ES-I3 (cell line): Measurements from ENCODE around the gene DNAI4.
A peak's percentile ranks its signal among the peaks of the same experiment; 100 is the strongest.

ENCODE experiments used
- H3K36me3 ChIP-seq: 2 replicates; pipeline ENCODE4 v1.6.1; 2013; ENCODE audit warnings: mild to moderate bottlenecking, low read length, control low read depth, moderate library complexity; ENCODE audit not compliant: insufficient read depth
- H3K4me1 ChIP-seq: 2 replicates; pipeline ENCODE4 v1.6.1; 2013; ENCODE audit warnings: mild to moderate bottlenecking, control low read depth, low read length; ENCODE audit not compliant: insufficient read depth
- H3K9ac ChIP-seq: 2 replicates; pipeline ENCODE4 v1.6.1; 2013; ENCODE audit warnings: low read depth, mild to moderate bottlenecking, low read length, moderate library complexity
- H3K9me3 ChIP-seq: 2 replicates; pipeline ENCODE4 v1.6.1; 2013; ENCODE audit warnings: mild to moderate bottlenecking, low read length, moderate library complexity; ENCODE audit not compliant: control insufficient read depth, insufficient read depth

DNAI4 gene

GRCh38 chr1:66933887-66934700 lies 9.4 kb upstream of the DNAI4 start:
- H3K36me3 ChIP-seq, result no peaks in the 10 kb centered on the region
- no peak overlapping the region for H3K9ac ChIP-seq
- H3K4me1 ChIP-seq, result 0 out of 2 replicates have a peak, but pooled peaks cover 4% of the 10 kb centered on the region
- no peaks in the 10 kb centered on the region for H3K9me3 ChIP-seq

DNA sequence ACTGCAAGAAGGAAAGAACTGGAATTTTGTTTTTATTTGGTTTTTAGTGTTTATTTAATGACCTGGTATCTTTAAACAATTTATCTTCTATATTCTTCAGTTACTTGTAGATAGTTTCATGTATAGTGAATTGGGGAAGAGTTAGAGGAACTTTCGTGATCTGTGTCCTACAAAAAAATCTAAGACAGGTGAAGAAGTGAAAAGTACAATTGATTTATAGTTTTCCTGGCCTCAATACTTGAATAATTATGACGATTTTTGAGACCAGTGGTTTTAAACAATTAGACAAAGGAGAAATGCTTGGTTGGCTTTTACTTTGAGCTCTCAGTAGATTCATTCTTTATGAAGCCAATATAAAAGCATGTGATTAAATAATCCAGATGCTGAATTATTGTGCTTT lies 7.6 kb upstream of the DNAI4 start:
- no peaks in the 10 kb centered on the region for H3K9me3 ChIP-seq
- 0 out of 2 replicates have a peak, but pooled peaks cover 4% of the 10 kb centered on the region for H3K4me1 ChIP-seq
- 0 out of 2 replicates have a peak overlapping the region, but pooled peaks have one; percentile 1 for H3K9ac ChIP-seq
- no peaks in the 10 kb centered on the region for H3K36me3 ChIP-seq

GRCh38 chr1:66931590-66931989 lies 6.9 kb upstream of the DNAI4 start:
- Histone ChIP-seq H3K4me1 (0 out of 2 replicates have a peak, but pooled peaks cover 4% of the 10 kb centered on the region), H3K9me3 (no peaks in the 10 kb centered on the region), H3K9ac (peak overlapping the region; percentile 75), H3K36me3 (no peaks in the 10 kb centered on the region)

- H3K9ac ChIP-seq, result peak overlapping the region; percentile 75
- H3K4me1 ChIP-seq, result 0 out of 2 replicates have a peak, but pooled peaks cover 4% of the 10 kb centered on the region
- no peaks in the 10 kb centered on the region for H3K9me3 ChIP-seq
- H3K36me3 ChIP-seq, result no peaks in the 10 kb centered on the region
Measured at GRCh38 chr1:66930823-66931174, 6.1 kb upstream of the DNAI4 start.

- Histone ChIP-seq H3K36me3 (no peaks in the 10 kb centered on the region), H3K9ac (peak overlapping the region; percentile 75), H3K4me1 (0 out of 2 replicates have a peak, but pooled peaks cover 4% of the 10 kb centered on the region), H3K9me3 (no peaks in the 10 kb centered on the region)
Measured at GRCh38 chr1:66929999-66930822, 5.6 kb upstream of the DNAI4 start.

- Histone ChIP-seq H3K9me3 (no peaks in the 10 kb centered on the region), H3K4me1 (0 out of 2 replicates have a peak, but pooled peaks cover 2% of the 10 kb centered on the region), H3K36me3 (no peaks in the 10 kb centered on the region), H3K9ac (peak overlapping the region; percentile 75; the same call in 1 of the 2 replicates)
Measured at GRCh38 chr1:66929691-66929998, 5.0 kb upstream of the DNAI4 start.

GRCh38 chr1:66929146-66929688 lies 4.6 kb upstream of the DNAI4 start:
- Histone ChIP-seq H3K9ac (peak overlapping the region; percentile 75; the same call in 1 of the 2 replicates), H3K36me3 (no peaks in the 10 kb centered on the region), H3K9me3 (no peaks in the 10 kb centered on the region), H3K4me1 (no peaks in the 10 kb centered on the region)

GRCh38 chr1:66927528-66927927 lies 2.9 kb upstream of the DNAI4 start:
- Histone ChIP-seq H3K9ac (no peak overlapping the region), H3K4me1 (peaks cover 7% of the 10 kb centered on the region; the same call in 1 of the 2 replicates), H3K36me3 (no peaks in the 10 kb centered on the region), H3K9me3 (no peaks in the 10 kb centered on the region)

- H3K9ac ChIP-seq, result peak overlapping the region; percentile 76
- no peaks in the 10 kb centered on the region for H3K36me3 ChIP-seq
- peaks cover 7% of the 10 kb centered on the region; the same call in 1 of the 2 replicates for H3K4me1 ChIP-seq
- no peaks in the 10 kb centered on the region for H3K9me3 ChIP-seq
Measured at GRCh38 chr1:66925944-66926343, 1.3 kb upstream of the DNAI4 start.

- Histone ChIP-seq H3K4me1 (peaks cover 7% of the 10 kb centered on the region; the same call in 1 of the 2 replicates), H3K9ac (peak overlapping the region; percentile 76)
Measured at GRCh38 chr1:66925558-66925910, 878 bp upstream of the DNAI4 start.

GRCh38 chr1:66920543-66920942 lies 4.1 kb downstream of the DNAI4 start:
- Histone ChIP-seq H3K9ac (no peak overlapping the region), H3K4me1 (peaks cover 7% of the 10 kb centered on the region; the same call in 1 of the 2 replicates), H3K9me3 (peaks cover 6% of the 10 kb centered on the region), H3K36me3 (no peaks in the 10 kb centered on the region)

More at GRCh38 chr1:66925558-66925910, 878 bp upstream of the DNAI4 start:
- Histone ChIP-seq H3K9me3 (no peaks in the 10 kb centered on the region), H3K36me3 (no peaks in the 10 kb centered on the region)

GRCh38 chr1:66919828-66920227 lies 4.8 kb downstream of the DNAI4 start:
- no peak overlapping the region for H3K9ac ChIP-seq
- H3K9me3 ChIP-seq, result peaks cover 6% of the 10 kb centered on the region
- peaks cover 7% of the 10 kb centered on the region; the same call in 1 of the 2 replicates for H3K4me1 ChIP-seq
- H3K36me3 ChIP-seq, result no peaks in the 10 kb centered on the region

DNA sequence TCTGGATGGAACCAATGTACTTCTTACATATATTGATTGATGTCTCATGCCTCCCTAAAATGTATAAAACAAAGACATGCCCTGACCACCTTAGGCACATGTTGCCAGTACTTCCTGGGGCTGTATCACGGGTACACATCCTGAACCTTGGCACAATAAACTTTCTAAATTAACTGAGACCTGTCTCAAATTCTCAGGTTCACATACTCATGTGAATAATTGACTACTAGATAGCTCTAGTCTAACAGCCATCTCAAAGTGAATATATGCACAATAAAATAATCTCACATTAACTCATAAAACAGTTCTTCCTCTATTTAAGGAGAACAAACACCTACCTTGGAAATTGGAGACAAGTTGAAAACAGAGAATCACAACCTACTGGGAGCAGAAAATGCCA lies 5.6 kb downstream of the DNAI4 start:
- H3K4me1 ChIP-seq, result peaks cover 7% of the 10 kb centered on the region; the same call in 1 of the 2 replicates
- peaks cover 6% of the 10 kb centered on the region for H3K9me3 ChIP-seq
- H3K36me3 ChIP-seq, result no peaks in the 10 kb centered on the region
- H3K9ac ChIP-seq, result no peak overlapping the region

DNA sequence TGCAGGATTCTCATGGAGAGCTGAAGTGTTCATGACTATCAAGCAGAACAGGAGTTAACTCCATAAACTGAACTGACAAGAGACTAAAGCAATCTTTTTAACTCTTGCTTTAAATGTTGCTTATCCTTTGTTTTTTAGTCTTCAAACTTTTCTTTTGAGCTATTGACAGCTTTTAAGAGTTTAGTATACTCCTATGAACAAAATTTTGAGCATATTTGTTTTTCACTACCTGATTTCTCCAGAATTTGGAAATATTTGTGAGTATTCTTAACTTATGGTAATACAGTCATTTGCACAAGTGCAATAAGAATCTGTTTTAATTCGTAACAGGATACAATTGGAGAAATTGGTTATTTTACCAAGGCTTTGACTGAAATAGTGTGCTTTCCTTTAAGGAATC lies 7.2 kb downstream of the DNAI4 start:
- Histone ChIP-seq H3K9ac (no peak overlapping the region), H3K9me3 (peaks cover 6% of the 10 kb centered on the region), H3K4me1 (0 out of 2 replicates have a peak, but pooled peaks cover 3% of the 10 kb centered on the region), H3K36me3 (no peaks in the 10 kb centered on the region; the same call in 1 of the 2 replicates)
